ENCODE measurements around the gene SYNJ2.

Gene SYNJ2

DNA sequence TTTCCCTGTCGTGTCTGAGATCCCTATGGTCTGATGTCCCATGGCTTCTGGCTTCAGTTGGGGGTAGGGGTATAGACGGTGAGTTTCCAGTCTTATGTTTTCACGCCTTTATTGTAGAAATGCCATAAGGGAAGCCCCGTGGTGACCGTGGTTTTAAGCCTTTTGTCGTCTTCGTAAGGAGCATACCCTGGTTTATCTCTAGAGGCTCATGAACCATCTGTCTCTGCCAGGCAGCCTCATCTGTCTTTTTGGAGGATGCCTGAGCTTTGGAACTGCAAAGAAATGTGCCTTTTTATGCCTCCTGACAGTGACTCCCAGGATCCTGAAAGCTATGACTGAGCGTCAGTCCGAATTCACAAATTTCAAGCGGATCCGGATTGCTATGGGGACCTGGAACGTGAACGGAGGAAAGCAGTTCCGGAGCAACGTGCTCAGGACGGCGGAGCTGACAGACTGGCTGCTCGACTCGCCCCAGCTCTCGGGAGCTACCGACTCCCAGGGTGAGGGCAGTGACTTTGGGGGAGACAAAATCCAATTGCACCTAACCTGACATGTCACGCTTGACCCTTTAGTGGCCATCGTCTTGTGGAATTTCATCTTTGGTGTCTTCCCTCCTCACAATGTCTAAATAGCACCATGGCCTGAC, 84.6 kb downstream of the SYNJ2 start:
- H3K36me3 Mint-ChIP-seq, result peaks cover 63% of the 10 kb centered on the region
- H3K4me3 Mint-ChIP-seq, result no peak overlapping the region
- ATAC-seq, result no peak
- no peak overlapping the region for H3K27ac Mint-ChIP-seq
- H3K9me3 Mint-ChIP-seq, result no peaks in the 10 kb centered on the region
- no peaks in the 10 kb centered on the region for H3K4me1 Mint-ChIP-seq
- H3K27me3 Mint-ChIP-seq, result no peaks in the 10 kb centered on the region

DNA sequence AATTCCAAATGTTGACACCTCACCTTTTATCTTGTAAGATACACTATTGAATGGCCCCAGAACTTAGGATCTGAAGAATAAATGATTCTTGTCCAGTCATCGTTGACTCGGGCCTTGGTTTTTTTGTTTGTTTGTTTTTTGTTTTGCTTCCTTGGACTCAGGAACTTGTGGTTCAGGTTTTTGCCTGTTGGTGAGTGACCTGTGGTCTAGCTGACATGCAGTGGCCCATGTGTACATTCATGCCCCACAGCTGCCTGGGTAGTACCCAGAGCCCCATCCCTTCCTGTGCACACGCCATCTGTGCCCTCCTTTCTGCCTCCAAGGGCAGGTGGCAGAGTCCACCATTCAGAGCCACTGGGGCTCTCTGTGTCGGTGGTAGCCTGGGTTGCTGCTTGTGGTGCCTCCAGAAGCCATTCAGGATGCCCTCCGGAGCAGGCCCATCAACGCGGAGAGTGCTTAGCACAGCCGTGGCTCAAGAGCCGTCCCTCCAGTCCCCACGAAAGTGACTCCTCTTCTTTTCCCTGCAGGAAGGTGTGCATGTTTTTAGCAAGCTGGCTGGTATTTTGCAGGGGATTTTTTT, 85.9 kb downstream of the SYNJ2 start:
- no peaks in the 10 kb centered on the region for H3K27me3 Mint-ChIP-seq
- H3K4me3 Mint-ChIP-seq, result no peak overlapping the region
- peaks cover 65% of the 10 kb centered on the region for H3K36me3 Mint-ChIP-seq
- no peak for ATAC-seq
- peaks cover 6% of the 10 kb centered on the region for H3K4me1 Mint-ChIP-seq
- H3K9me3 Mint-ChIP-seq, result no peaks in the 10 kb centered on the region
- no peak overlapping the region for H3K27ac Mint-ChIP-seq

DNA sequence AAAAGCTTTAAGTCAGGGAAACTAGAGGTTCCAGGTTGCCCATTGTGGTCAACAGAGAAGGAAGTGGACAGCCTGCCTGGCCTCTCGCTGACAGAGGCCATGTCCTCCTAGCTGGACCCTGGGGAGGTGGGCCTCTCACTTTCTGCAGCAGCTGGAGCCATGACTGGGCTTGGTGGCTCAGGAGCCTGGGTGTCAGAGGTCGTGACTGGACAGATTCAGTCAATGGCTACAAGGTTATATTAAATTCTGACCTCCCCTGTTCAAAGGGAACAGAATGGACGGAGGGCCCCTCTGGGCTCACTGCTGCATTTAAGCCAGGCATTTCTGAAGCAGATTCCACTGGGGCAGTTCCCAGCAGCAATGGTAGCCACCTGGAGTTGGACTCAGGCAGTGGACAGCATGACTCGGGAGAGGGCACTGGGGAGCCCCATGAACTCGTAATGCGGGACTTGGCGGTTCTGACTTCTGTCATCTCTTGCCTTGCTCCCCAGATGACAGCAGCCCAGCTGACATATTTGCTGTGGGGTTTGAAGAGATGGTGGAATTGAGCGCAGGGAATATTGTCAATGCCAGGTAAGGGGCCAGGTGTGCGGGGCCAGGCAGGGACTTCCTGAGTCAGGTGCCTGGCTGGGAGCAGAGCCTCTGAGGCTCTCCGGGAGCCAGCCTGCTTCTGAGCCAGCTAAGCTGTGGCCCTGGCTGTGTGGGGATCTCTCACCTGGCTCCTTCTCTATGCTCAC, 86.7 kb downstream of the SYNJ2 start:
- no peak for ATAC-seq
- Mint-ChIP-seq H3K4me3 (no peak overlapping the region), H3K27ac (no peak overlapping the region), H3K27me3 (no peaks in the 10 kb centered on the region), H3K9me3 (no peaks in the 10 kb centered on the region), H3K4me1 (peaks cover 6% of the 10 kb centered on the region), H3K36me3 (peaks cover 59% of the 10 kb centered on the region)

DNA sequence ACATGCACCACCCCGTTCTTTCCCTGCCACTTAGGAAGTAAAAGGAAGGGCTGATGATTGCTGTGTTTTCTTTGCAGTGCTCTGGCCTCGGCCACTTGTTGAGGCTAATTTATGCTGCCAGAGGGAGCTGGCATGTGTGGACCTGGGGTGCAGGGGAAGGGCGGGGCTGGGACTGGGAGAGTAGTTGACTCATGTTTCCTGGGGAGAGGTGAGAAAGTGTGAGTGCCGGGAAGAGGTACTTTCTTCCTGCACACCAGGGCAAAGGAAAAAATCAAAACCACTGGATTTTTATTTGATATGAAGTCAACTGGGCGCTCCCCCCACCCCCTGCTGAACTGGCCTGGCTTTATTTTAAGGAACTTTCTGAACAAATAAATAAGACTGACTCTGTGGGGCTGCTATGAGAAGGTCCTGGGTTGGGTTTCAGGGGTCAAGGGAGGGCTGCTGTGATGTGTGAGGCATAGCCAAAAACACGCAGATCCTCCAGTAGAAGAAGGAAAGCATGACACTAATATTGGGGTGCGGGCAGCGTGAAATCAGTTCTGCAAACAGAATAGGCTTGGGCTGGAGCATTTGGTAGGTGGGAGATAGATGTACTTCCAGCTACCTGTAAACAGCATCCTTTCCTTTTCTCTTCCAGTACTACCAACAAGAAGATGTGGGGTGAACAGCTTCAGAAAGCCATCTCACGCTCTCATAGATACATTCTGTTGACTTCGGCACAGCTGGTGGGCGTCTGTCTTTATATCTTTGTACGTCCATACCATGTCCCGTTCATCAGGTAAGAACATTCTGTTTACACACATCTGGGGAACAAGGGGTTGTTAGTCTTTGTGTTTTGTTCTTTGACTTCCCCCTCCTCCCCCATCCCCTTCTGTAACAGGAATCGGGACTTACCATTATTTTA, 87.5 kb downstream of the SYNJ2 start:
- no peak for ATAC-seq
- Mint-ChIP-seq H3K4me1 (peaks cover 6% of the 10 kb centered on the region), H3K27me3 (no peaks in the 10 kb centered on the region), H3K36me3 (peaks cover 51% of the 10 kb centered on the region), H3K27ac (no peak overlapping the region), H3K9me3 (no peaks in the 10 kb centered on the region), H3K4me3 (no peak overlapping the region)

DNA sequence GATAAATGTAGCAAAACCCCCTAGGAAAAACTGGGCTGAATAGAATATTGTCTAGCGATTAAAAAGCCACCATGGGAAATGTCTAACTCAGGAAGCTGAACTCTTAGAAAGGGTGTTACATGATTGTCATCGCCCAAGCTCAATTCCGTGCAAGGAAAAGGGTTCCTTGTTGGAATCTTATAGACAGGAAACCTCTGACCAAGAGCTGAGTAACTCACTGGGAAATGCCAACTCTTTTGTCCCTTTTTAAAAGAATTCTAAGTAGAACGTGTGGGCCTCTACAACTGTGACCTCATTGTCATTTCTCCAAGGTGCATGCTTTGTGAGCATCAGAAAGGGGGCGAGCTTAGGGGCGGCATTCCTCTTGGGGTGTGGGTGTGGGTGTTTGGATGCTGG, 88.1 kb downstream of the SYNJ2 start:
- H3K4me3 Mint-ChIP-seq, result no peak overlapping the region
- no peak for ATAC-seq
- peaks cover 56% of the 10 kb centered on the region for H3K36me3 Mint-ChIP-seq
- H3K27ac Mint-ChIP-seq, result no peak overlapping the region
- peaks cover 6% of the 10 kb centered on the region for H3K4me1 Mint-ChIP-seq
- no peaks in the 10 kb centered on the region for H3K27me3 Mint-ChIP-seq
- H3K9me3 Mint-ChIP-seq, result no peaks in the 10 kb centered on the region

DNA sequence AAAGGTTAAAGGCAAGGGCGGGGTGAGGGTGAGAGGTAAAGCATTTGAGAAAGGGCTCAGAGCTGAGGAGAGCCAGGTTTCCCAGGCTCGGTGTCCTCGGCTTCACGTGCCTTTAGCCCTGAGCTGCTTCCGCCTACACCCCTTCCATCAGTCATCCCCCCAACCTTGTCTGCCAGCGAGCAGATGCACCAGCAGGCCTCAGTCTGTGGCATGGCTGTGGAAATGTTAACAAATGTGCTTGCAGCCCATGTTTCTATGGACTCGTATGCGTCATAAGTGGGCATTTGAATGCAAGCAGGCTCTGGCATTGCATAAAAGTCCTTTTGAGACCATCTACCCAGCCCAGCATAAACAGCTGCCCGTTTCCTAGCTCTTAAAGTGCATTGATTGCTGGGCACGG, 88.8 kb downstream of the SYNJ2 start:
- Mint-ChIP-seq H3K4me3 (no peak overlapping the region), H3K4me1 (peaks cover 6% of the 10 kb centered on the region), H3K36me3 (peaks cover 55% of the 10 kb centered on the region), H3K27me3 (no peaks in the 10 kb centered on the region), H3K27ac (peak overlapping the region; percentile 40), H3K9me3 (no peaks in the 10 kb centered on the region)
- ATAC-seq, result no peak

DNA sequence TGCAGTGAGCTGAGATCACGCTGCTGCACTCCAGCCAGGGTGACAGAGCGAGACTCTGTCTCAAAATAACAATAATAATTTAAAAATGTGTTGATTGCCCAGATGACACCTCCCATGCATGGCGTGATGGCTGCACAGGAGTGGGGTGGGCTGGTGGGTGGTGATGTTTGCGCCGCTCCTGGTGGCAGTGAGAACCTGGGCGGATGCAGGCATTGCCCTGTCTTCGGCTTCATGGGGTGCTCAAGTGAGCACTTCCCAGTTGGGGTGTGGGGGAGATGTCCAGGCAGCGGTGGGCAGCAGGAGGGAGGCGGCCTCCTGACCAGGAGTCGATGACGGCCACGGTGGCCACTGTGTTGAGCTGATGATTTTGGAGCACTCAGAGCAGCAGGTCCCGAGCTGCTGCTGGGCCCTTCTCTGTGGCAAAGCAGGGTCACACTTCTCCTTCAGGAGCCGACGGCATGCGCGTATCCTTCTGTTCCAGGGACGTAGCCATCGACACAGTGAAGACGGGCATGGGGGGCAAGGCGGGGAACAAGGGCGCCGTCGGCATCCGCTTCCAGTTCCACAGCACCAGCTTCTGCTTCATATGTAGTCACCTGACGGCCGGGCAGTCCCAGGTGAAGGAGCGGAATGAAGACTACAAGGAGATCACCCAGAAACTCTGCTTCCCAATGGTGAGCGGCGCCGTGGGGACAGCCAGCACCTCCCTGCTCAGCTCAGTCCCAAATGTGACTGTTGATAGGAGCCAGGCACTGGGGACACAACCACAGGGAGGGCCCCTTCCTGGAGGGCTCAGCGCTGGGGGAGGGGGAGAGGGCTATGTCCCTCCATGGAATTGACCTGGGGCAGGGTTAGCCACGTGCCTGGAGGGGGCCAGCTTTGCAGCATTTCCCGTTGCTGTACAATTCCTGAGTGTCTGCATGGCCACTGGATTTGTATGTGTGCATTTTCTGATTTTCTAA, 89.7 kb downstream of the SYNJ2 start:
- Mint-ChIP-seq H3K4me1 (peaks cover 6% of the 10 kb centered on the region), H3K36me3 (peaks cover 55% of the 10 kb centered on the region), H3K4me3 (no peak overlapping the region), H3K27ac (peak overlapping the region; percentile 40), H3K9me3 (no peaks in the 10 kb centered on the region), H3K27me3 (no peaks in the 10 kb centered on the region)
- peak; percentile 35 for ATAC-seq

DNA sequence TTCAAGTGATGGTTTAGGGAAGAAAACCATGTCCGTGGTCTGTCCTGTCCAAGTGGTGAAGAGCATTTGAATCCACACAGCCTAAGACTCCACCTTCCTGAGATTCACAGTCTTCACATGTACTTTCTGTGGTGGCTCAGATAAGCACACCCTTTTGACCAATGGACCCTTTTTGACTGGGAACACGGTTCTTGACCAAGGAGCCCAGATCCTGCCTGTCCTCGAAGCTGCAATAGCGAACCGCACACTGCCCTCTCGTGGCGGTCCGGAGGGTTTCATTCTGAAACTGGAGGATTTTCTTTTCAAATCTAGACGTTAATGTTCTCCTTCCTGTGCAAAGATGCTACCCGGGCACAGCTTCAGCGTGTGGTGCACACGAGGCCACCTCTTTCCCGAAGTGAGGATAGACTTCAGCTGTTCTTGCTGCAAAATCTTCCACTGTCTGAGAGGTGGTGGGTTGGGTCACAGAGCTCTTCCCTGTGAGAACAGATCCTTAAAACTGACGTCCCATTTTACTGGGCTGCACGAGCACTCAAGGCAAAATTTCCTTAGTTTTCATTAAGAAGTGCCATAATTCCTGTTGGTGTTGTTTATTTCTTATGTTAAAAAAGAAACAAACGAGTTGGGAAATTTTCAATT, 90.5 kb downstream of the SYNJ2 start:
- ATAC-seq, result peak; percentile 64
- H3K27me3 Mint-ChIP-seq, result no peaks in the 10 kb centered on the region
- peaks cover 6% of the 10 kb centered on the region for H3K4me1 Mint-ChIP-seq
- no peaks in the 10 kb centered on the region for H3K9me3 Mint-ChIP-seq
- H3K36me3 Mint-ChIP-seq, result peaks cover 55% of the 10 kb centered on the region
- no peak overlapping the region for H3K27ac Mint-ChIP-seq
- H3K4me3 Mint-ChIP-seq, result no peak overlapping the region

DNA sequence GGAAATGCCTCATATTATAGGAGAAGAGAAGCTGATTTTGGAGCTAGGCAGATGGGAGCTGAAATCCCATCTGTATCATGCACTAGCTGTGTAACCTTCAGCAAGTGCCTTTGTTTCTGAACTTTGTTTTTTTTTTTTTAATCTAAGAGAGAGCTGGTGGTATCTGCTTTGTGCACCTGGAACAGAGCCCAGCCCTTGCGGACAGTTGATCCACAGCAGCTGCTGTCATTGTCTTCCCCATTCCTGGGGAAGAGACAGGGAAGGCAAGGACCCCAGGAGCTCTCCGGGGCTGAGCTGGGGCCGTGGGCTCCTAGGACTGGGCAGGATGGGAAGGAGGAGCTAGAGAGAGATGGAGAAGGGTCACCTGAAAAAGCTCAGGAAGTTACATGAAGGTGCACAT, 92.1 kb downstream of the SYNJ2 start:
- Mint-ChIP-seq H3K27ac (no peak overlapping the region), H3K27me3 (no peaks in the 10 kb centered on the region), H3K4me3 (no peak overlapping the region), H3K36me3 (peaks cover 55% of the 10 kb centered on the region), H3K9me3 (no peaks in the 10 kb centered on the region), H3K4me1 (peaks cover 6% of the 10 kb centered on the region)
- no peak for ATAC-seq

DNA sequence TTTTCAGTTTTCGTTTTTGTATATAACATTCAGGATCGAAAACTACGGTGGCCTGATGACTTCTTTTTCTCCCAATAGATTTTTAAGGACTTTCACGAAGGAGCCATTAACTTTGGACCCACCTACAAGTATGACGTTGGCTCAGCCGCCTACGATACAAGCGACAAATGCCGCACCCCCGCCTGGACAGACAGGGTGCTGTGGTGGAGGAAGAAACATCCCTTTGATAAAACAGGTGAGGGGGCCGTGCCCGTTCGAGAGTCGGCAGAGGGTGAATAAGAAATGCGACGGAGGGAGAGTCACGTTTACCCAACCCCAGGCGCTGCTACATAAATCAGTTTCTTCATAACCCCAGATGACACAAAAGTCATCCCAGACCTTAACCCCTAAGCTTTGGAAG, 94.9 kb downstream of the SYNJ2 start:
- H3K4me1 Mint-ChIP-seq, result peaks cover 6% of the 10 kb centered on the region
- H3K36me3 Mint-ChIP-seq, result peaks cover 66% of the 10 kb centered on the region
- no peaks in the 10 kb centered on the region for H3K9me3 Mint-ChIP-seq
- H3K27ac Mint-ChIP-seq, result no peak overlapping the region
- H3K27me3 Mint-ChIP-seq, result no peaks in the 10 kb centered on the region
- no peak overlapping the region for H3K4me3 Mint-ChIP-seq
- no peak for ATAC-seq

DNA sequence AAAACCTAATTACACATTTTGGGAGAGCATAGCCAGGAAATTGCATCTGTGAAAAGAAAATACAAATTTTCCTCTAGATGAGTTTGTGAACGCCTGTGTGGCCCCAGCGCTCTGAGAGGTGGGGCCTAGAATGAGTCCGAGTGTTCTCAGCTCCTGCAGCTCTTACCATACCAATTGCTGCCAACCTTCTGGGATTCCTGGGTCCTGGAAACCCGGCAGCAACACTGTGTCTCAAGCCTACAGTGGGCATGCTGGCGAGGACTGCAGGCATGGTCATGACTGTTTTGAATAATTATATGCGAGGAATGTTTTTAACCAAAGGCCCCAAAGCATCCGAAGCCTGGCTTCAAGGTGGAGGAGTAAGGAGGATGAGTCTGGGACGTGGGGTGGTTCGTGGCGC, 96.0 kb downstream of the SYNJ2 start:
- Mint-ChIP-seq H3K36me3 (peaks cover 67% of the 10 kb centered on the region), H3K4me1 (no peaks in the 10 kb centered on the region), H3K27ac (no peak overlapping the region), H3K4me3 (no peak overlapping the region), H3K9me3 (no peaks in the 10 kb centered on the region), H3K27me3 (no peaks in the 10 kb centered on the region)
- ATAC-seq, result no peak

DNA sequence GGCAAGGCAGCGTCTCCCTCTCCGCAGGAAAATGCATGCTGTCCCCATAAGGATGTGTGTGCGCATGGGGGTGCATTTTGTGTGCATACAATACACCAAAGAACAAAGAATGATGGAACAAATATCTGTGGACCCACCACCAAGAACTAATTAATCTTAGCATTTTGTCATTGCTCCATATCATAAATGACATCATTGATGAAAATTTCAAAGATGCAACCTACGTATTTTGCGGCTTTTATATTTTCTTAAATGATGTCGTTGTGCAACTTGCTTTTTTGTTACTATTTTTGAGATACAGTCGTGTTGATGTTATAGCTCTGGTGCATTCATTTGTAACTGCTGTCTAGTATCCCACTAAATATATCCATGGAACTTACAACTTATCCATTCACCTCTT, 96.7 kb downstream of the SYNJ2 start:
- peaks cover 73% of the 10 kb centered on the region for H3K36me3 Mint-ChIP-seq
- no peak overlapping the region for H3K4me3 Mint-ChIP-seq
- H3K27ac Mint-ChIP-seq, result no peak overlapping the region
- ATAC-seq, result no peak
- H3K27me3 Mint-ChIP-seq, result no peaks in the 10 kb centered on the region
- H3K4me1 Mint-ChIP-seq, result no peaks in the 10 kb centered on the region
- no peaks in the 10 kb centered on the region for H3K9me3 Mint-ChIP-seq

DNA sequence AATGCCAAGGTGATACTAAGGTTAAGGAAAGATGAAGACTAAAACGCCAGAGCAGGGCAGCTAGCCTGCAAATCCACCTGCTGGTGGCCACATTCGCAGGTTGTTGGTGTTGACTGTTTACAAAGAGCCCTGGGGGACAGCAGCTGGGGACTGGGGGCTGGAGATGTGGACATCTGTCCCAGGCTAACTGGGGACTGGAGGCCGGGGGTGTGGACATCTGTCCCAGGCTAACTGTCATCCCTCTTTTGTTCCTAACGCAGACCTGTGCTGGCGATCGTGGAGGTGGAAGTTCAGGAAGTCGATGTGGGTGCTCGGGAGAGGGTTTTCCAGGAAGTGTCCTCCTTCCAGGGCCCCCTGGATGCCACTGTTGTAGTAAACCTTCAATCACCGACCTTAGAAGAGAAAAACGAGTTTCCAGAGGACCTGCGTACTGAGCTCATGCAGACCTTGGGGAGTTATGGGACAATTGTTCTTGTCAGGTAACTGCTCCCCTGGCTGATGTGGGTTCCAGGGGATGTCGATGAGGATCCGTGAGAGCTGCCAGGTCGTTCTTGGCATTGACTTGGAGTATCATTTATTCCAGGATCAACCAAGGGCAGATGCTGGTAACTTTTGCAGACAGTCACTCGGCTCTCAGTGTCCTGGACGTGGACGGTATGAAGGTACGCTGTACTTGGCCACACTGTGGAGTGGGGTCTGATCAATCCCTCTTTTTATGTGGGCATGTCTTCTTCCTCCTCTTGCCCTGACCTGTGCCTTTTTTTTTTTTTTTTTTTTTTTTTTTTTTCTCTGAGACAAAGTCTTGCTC, 99.4 kb downstream of the SYNJ2 start:
- Mint-ChIP-seq H3K36me3 (peaks cover 88% of the 10 kb centered on the region), H3K27ac (no peak overlapping the region), H3K27me3 (no peaks in the 10 kb centered on the region), H3K9me3 (no peaks in the 10 kb centered on the region), H3K4me1 (peaks cover 5% of the 10 kb centered on the region), H3K4me3 (no peak overlapping the region)
- no peak for ATAC-seq

DNA sequence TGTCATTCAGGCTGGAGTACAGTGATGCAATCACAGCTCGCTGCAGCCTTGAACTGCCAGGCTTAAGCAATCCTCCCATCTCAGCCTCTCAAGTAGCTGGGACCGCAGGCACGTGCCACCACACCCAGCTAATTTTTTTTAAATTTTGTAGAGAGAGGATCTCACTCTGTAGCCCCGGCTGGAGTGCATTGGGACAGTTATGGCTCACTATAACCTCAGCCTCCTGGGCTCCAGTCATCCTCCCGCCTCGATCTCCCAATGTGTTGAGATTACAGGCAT, 99.9 kb downstream of the SYNJ2 start:
- no peaks in the 10 kb centered on the region for H3K27me3 Mint-ChIP-seq

More for the DNA sequence above, 99.9 kb downstream of the SYNJ2 start:
- ATAC-seq, result no peak
- Mint-ChIP-seq H3K36me3 (peaks cover 88% of the 10 kb centered on the region), H3K4me3 (no peak overlapping the region), H3K27ac (no peak overlapping the region), H3K4me1 (peaks cover 6% of the 10 kb centered on the region), H3K9me3 (no peaks in the 10 kb centered on the region)

All from stimulated activated memory B cell treated with anti-CD40 and anti-IgM and Interleukin-4, amounts not matched to agents 10 μg/mL and 1 μg/mL and 100 μg/mL, for 72 hours (primary cell).